MM.1S (cell line): ENCODE measurements around the gene HYOU1.

Experiments
- DNase-seq: peaks from one replicate; pipeline ENCODE4 v3.0.0-alpha.2; 2015
- H2AFZ ChIP-seq: fragments of 300-600 bp; sonication (generic); 2 replicates; pipeline ENCODE4 v1.6.0; 2016; ENCODE audit warnings: antibody characterized with exemption, low read length
- H3F3A ChIP-seq: fragments of 300-600 bp; sonication (generic); 2 replicates; pipeline ENCODE4 v1.6.1; 2016; ENCODE audit warnings: mild to moderate bottlenecking, antibody characterized with exemption, low read length, moderate library complexity, mixed read lengths; ENCODE audit not compliant: insufficient read depth
- H3K27ac ChIP-seq: fragments of 300-600 bp; sonication (generic); 2 replicates; pipeline ENCODE4 v1.5.1; 2016; ENCODE audit warnings: mild to moderate bottlenecking, low read length
- H3K27me3 ChIP-seq: fragments of 300-600 bp; sonication (generic); replicated peaks from 2 replicates; pipeline ENCODE4 v1.6.0; 2016; ENCODE audit warnings: low read length; ENCODE audit not compliant: insufficient read depth
- H3K36me3 ChIP-seq: fragments of 300-600 bp; sonication (generic); replicated peaks from 2 replicates; pipeline ENCODE4 v1.6.1; 2016; ENCODE audit warnings: mild to moderate bottlenecking, low read length, mixed read lengths; ENCODE audit not compliant: insufficient read depth
- H3K4me1 ChIP-seq: fragments of 300-600 bp; sonication (generic); 2 replicates; pipeline ENCODE4 v1.6.1; 2016; ENCODE audit warnings: low read length, mixed read lengths
- H3K4me2 ChIP-seq: fragments of 300-600 bp; sonication (generic); 2 replicates; pipeline ENCODE4 v1.6.0; 2016; ENCODE audit warnings: low read depth, low read length
- H3K4me3 ChIP-seq: fragments of 300-600 bp; sonication (generic); 2 replicates; pipeline ENCODE4 v1.5.1; 2016; ENCODE audit warnings: low read length, mixed read lengths
- H3K79me2 ChIP-seq: fragments of 300-600 bp; sonication (generic); 2 replicates; pipeline ENCODE4 v1.6.1; 2016; ENCODE audit warnings: mixed run types, low read length, mixed read lengths
- H3K9ac ChIP-seq: fragments of 300-600 bp; sonication (generic); 2 replicates; pipeline ENCODE4 v1.6.1; 2016; ENCODE audit warnings: low read length, mixed read lengths
- H3K9me2 ChIP-seq: fragments of 300-600 bp; sonication (generic); replicated peaks from 2 replicates; pipeline ENCODE4 v1.6.1; 2016; ENCODE audit warnings: mild to moderate bottlenecking, low read length, mixed read lengths; ENCODE audit not compliant: insufficient read depth
- H3K9me3 ChIP-seq: fragments of 300-600 bp; sonication (generic); replicated peaks from 2 replicates; pipeline ENCODE4 v1.6.1; 2016; ENCODE audit warnings: mild to moderate bottlenecking, low read length, mixed read lengths; ENCODE audit not compliant: insufficient read depth
- H4K20me1 ChIP-seq: fragments of 300-600 bp; sonication (generic); 2 replicates; pipeline ENCODE4 v1.6.1; 2016; ENCODE audit warnings: mild to moderate bottlenecking, low read length, moderate library complexity, mixed read lengths; ENCODE audit not compliant: insufficient read depth
- EZH2 ChIP-seq: fragments of 300-600 bp; sonication (generic); optimal IDR thresholded peaks from 2 replicates; pipeline ENCODE3; 2017; ENCODE audit warnings: low read depth, mild to moderate bottlenecking, antibody characterized with exemption, low read length, mixed read lengths
- EZH2phosphoT487 ChIP-seq: fragments of 300-600 bp; sonication (generic); IDR thresholded peaks from 2 replicates; pipeline ENCODE4 v1.6.1; 2018; ENCODE audit warnings: antibody characterized with exemption, low read length
- TF ChIP-seq, protein P1 (sequence below): fragments of 300-600 bp; sonication (generic); IDR thresholded peaks from 2 replicates; pipeline ENCODE4 v1.5.1; 2016; ENCODE audit warnings: antibody characterized with exemption, low read length, mixed read lengths

Gene HYOU1

DNA sequence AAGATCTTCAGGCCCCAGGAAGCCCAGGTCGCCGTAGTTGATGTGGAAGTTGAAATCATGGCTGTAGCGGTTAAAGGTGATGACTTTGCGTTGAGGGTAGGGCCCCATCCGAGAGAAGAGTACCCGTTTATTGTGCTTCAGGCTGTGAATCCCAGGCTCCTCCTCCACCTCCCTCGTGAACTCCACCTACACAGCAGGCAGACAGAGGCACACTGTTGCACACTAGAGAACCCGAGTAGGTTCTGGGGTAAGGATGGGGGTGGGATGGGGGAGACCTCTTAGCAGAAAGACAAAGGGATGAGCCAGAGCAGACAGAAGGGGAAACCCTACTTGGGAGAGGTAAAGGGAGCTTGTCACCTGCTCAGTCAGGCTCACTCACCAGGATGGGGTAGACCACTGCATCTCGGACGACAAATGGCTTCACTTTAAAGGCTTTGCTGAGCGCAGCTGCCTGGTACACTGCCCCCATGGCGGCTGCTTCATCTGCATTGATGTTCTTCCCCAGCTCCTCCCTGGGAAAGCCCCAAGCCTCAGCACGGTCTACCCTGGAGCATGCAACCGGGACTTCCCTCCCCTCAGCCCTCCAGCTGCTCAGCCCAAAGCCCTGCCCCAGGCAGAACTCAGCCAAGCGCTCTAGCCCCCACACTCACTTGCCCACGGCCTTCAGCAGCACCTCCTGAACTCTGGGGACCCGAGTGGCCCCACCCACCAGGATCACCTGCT, 5.4 kb downstream of the HYOU1 start:
- H3K36me3 ChIP-seq = peaks cover 37% of the 10 kb centered on the region
- no peak overlapping the region for H3K27ac ChIP-seq
- H3K4me3 ChIP-seq = no peak overlapping the region
- H3K9ac ChIP-seq = no peak overlapping the region
- H3K9me3 ChIP-seq = no peaks in the 10 kb centered on the region
- 0 out of 2 replicates have a peak, but pooled peaks cover 9% of the 10 kb centered on the region for H4K20me1 ChIP-seq
- TF ChIP-seq, protein P1, sequence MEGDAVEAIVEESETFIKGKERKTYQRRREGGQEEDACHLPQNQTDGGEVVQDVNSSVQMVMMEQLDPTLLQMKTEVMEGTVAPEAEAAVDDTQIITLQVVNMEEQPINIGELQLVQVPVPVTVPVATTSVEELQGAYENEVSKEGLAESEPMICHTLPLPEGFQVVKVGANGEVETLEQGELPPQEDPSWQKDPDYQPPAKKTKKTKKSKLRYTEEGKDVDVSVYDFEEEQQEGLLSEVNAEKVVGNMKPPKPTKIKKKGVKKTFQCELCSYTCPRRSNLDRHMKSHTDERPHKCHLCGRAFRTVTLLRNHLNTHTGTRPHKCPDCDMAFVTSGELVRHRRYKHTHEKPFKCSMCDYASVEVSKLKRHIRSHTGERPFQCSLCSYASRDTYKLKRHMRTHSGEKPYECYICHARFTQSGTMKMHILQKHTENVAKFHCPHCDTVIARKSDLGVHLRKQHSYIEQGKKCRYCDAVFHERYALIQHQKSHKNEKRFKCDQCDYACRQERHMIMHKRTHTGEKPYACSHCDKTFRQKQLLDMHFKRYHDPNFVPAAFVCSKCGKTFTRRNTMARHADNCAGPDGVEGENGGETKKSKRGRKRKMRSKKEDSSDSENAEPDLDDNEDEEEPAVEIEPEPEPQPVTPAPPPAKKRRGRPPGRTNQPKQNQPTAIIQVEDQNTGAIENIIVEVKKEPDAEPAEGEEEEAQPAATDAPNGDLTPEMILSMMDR = no peak
- H3K4me1 ChIP-seq = peaks cover 9% of the 10 kb centered on the region
- H3F3A ChIP-seq = peaks cover 5% of the 10 kb centered on the region; the same call in 1 of the 2 replicates
- H3K9me2 ChIP-seq = no peaks in the 10 kb centered on the region
- DNase-seq = no peak
- H3K79me2 ChIP-seq = peaks cover 64% of the 10 kb centered on the region
- no peaks in the 10 kb centered on the region for H3K27me3 ChIP-seq
- no peak overlapping the region for H3K4me2 ChIP-seq
- H2AFZ ChIP-seq = no peak overlapping the region

DNA sequence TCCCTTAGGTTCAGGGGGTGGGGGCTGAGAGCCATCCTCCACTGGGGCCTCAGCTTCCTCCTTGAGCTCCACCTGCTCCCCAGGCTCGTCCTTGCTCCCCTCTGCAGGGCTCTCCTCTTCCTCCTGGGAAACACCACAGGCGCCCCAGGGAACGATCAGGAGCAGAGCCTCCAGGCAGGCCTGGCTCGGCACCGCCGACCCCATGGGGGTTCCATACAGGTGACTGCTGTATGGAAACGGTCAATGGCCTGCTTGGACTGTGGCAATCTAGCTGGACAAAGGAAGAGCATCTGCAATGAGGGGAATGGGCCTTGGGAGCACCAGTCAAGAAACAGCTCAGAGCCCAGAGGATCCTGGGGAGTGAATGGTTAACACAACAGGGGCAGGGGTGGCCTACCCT, 7.9 kb downstream of the HYOU1 start:
- Histone ChIP-seq H3K9me3 (no peaks in the 10 kb centered on the region), H3K9ac (no peak overlapping the region), H3K4me1 (no peaks in the 10 kb centered on the region), H3K36me3 (peaks cover 30% of the 10 kb centered on the region; the same call in 1 of the 2 replicates), H3K79me2 (peaks cover 39% of the 10 kb centered on the region), H4K20me1 (no peaks in the 10 kb centered on the region), H3K9me2 (no peaks in the 10 kb centered on the region), H3K4me2 (no peak overlapping the region), H3K27me3 (no peaks in the 10 kb centered on the region), H3K27ac (no peak overlapping the region), H3K4me3 (no peak overlapping the region), H3F3A (0 out of 2 replicates have a peak, but pooled peaks cover 3% of the 10 kb centered on the region), H2AFZ (no peak overlapping the region)
- no peak for TF ChIP-seq EZH2phosphoT487
- TF ChIP-seq, protein P1 = no peak
- no peak for TF ChIP-seq EZH2
- no peak for DNase-seq

DNA sequence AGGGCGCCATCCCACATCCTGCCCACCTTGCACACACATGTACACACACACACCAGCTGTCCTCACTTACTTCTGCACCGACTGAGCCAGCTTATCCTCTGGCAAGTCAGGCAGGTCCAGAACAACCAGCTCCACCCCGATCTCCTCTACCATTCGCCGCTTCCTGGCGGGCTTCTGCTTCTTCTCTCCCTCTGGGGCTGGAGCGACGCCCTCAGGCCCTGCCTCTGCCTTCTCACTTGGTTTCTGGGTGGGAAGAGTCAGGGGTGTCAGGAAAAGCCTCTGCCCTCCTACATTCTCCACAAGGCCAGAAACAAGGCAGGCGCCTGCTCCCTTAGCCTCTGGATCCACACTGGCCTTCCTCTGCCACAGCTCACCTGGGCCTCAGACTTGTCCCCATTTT, 8.4 kb downstream of the HYOU1 start:
- Histone ChIP-seq H3K27me3 (no peaks in the 10 kb centered on the region), H2AFZ (no peak overlapping the region), H3K79me2 (peaks cover 35% of the 10 kb centered on the region), H4K20me1 (no peaks in the 10 kb centered on the region), H3K4me3 (no peak overlapping the region), H3K9me3 (no peaks in the 10 kb centered on the region), H3K36me3 (peaks cover 30% of the 10 kb centered on the region; the same call in 1 of the 2 replicates), H3F3A (0 out of 2 replicates have a peak, but pooled peaks cover 7% of the 10 kb centered on the region), H3K9ac (no peak overlapping the region), H3K27ac (no peak overlapping the region), H3K4me2 (no peak overlapping the region), H3K9me2 (no peaks in the 10 kb centered on the region), H3K4me1 (no peaks in the 10 kb centered on the region)
- DNase-seq = no peak
- TF ChIP-seq EZH2phosphoT487 = no peak

DNA sequence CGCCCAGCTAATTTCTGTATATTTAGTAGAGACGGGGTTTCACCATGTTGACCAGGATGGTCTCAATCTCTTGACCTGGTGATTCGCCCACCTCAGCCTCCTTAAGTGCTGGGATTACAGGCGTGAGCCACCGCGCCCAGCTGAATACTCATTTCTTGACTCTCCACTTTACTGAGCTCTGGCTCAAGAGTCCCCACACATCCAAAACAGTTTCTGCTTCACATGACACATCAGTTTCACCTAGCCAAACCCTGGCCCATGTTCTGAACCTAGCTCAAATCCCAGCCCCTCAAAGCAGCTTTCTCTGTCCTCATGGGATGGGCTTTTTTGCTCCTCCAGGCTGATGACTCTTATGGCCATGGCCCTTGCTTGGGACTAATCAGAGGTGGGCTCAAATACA, 9.8 kb downstream of the HYOU1 start:
- Histone ChIP-seq H3K9me2 (no peaks in the 10 kb centered on the region), H4K20me1 (no peaks in the 10 kb centered on the region), H3K79me2 (peaks cover 20% of the 10 kb centered on the region), H3K9ac (no peak overlapping the region), H3K4me1 (peaks cover 8% of the 10 kb centered on the region), H3K4me2 (no peak overlapping the region), H3K4me3 (no peak overlapping the region), H2AFZ (no peak overlapping the region), H3F3A (peaks cover 19% of the 10 kb centered on the region), H3K36me3 (0 out of 2 replicates have a peak, but pooled peaks cover 19% of the 10 kb centered on the region), H3K27me3 (no peaks in the 10 kb centered on the region), H3K27ac (no peak overlapping the region), H3K9me3 (no peaks in the 10 kb centered on the region)
- DNase-seq = no peak
- no peak for TF ChIP-seq EZH2
- TF ChIP-seq EZH2phosphoT487 = no peak
